ENCODE measurements around the gene PEX6.
"Not testable (repeated sequence)": the region's sequence is repeated elsewhere in the genome, so short reads cannot be mapped to it uniquely, and the experiment has no call there.

Gene PEX6

GRCh38 chr6:42947950-42948349 is 31.0 kb downstream of the PEX6 start:
- Histone ChIP-seq H3K27ac (ENCODE audit: low read length) (no peak overlapping the region), H3K36me3 (ENCODE audit: control insufficient read depth in 2 of 2, insufficient read depth in 2 of 2, low read length in 2 of 2) (peaks cover 0 to 4% of the 10 kb centered on the region in 2 donors), H3K4me3 (ENCODE audit: low read length in 2 of 2) (no peak overlapping the region), H3K4me1 (ENCODE audit: control insufficient read depth, insufficient read depth, low read length) (no peaks in the 10 kb centered on the region), H3K9me3 (ENCODE audit: control insufficient read depth in 2 of 2, low read length in 2 of 2) (no peaks in the 10 kb centered on the region), H3K9ac (ENCODE audit: low read length in 2 of 2) (no peak overlapping the region), H3K27me3 (ENCODE audit: control insufficient read depth in 1 of 2, insufficient read depth in 2 of 2, low read length in 2 of 2) (no peaks in the 10 kb centered on the region)

GRCh38 chr6:42942444-42942843 is 36.5 kb downstream of the PEX6 start:
- no peak overlapping the region for H3K27ac ChIP-seq (ENCODE audit: low read length)
- peaks cover 25 to 31% of the 10 kb centered on the region in 2 donors for H3K36me3 ChIP-seq (ENCODE audit: control insufficient read depth in 2 of 2, insufficient read depth in 2 of 2, low read length in 2 of 2)
- no peaks in the 10 kb centered on the region for H3K4me1 ChIP-seq (ENCODE audit: control insufficient read depth, insufficient read depth, low read length)
- no peaks in the 10 kb centered on the region for H3K9me3 ChIP-seq (ENCODE audit: control insufficient read depth in 2 of 2, low read length in 2 of 2)
- no peak overlapping the region for H3K4me3 ChIP-seq (ENCODE audit: low read length in 2 of 2)
- no peak overlapping the region for H3K9ac ChIP-seq (ENCODE audit: low read length in 2 of 2)
- no peaks in the 10 kb centered on the region for H3K27me3 ChIP-seq (ENCODE audit: control insufficient read depth in 1 of 2, insufficient read depth in 2 of 2, low read length in 2 of 2)

DNA sequence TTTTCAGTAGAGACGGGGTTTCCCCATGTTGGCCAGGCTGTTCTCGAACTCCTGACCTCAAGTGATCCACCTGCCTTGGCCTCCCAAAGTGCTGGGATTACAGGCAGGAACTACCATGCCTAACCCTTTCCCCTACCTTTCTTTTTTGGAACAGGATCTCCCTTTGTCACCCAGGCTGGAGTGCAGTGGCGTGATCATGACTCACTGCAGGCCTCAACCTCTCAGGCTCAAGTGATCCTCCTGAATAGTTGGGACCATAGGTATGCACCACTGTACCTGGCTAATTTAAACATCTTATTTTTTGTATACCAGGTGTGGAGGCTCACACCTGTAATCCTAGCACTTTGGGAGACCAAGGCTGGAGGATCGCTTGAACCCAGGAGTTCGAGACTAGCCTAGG is 37.6 kb downstream of the PEX6 start:
- not testable (repeated sequence) for H3K4me3 ChIP-seq (ENCODE audit: low read length in 2 of 2); H3K27ac ChIP-seq (ENCODE audit: low read length); H3K4me1 ChIP-seq (ENCODE audit: control insufficient read depth, insufficient read depth, low read length); H3K27me3 ChIP-seq (ENCODE audit: control insufficient read depth in 1 of 2, insufficient read depth in 2 of 2, low read length in 2 of 2); H3K9ac ChIP-seq (ENCODE audit: low read length in 2 of 2); H3K9me3 ChIP-seq (ENCODE audit: control insufficient read depth in 2 of 2, low read length in 2 of 2)
- peaks cover 34 to 35% of the 10 kb centered on the region in 2 donors for H3K36me3 ChIP-seq (ENCODE audit: control insufficient read depth in 2 of 2, insufficient read depth in 2 of 2, low read length in 2 of 2)

- Histone ChIP-seq H3K9ac (ENCODE audit: low read length in 2 of 2) (no peak overlapping the region), H3K27me3 (ENCODE audit: control insufficient read depth in 1 of 2, insufficient read depth in 2 of 2, low read length in 2 of 2) (no peaks in the 10 kb centered on the region), H3K9me3 (ENCODE audit: control insufficient read depth in 2 of 2, low read length in 2 of 2) (no peaks in the 10 kb centered on the region), H3K27ac (ENCODE audit: low read length) (no peak overlapping the region), H3K4me1 (ENCODE audit: control insufficient read depth, insufficient read depth, low read length) (no peaks in the 10 kb centered on the region), H3K36me3 (ENCODE audit: control insufficient read depth in 2 of 2, insufficient read depth in 2 of 2, low read length in 2 of 2) (peaks cover 40 to 42% of the 10 kb centered on the region in 2 donors), H3K4me3 (ENCODE audit: low read length in 2 of 2) (no peak overlapping the region)
Measured at GRCh38 chr6:42940493-42941045, 38.4 kb downstream of the PEX6 start.

DNA sequence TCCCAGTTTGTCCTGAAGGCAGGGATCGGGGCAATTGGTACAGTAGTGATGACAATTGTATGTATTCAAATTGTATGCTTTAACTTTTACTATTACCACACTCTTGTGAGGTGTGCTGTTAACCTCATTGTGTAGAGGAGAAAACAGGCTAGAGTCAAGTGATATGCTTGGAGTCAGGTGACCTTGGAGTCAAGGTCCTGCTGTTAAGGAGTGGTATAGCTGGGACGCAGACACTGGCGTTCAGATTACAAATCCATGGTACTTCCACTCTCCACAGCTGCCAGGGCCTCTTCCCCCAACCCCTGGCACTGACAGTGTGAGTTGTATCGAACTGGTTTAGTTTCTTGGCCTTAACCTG is 39.2 kb downstream of the PEX6 start:
- peaks cover 43 to 46% of the 10 kb centered on the region in 2 donors for H3K36me3 ChIP-seq (ENCODE audit: control insufficient read depth in 2 of 2, insufficient read depth in 2 of 2, low read length in 2 of 2)

DNA sequence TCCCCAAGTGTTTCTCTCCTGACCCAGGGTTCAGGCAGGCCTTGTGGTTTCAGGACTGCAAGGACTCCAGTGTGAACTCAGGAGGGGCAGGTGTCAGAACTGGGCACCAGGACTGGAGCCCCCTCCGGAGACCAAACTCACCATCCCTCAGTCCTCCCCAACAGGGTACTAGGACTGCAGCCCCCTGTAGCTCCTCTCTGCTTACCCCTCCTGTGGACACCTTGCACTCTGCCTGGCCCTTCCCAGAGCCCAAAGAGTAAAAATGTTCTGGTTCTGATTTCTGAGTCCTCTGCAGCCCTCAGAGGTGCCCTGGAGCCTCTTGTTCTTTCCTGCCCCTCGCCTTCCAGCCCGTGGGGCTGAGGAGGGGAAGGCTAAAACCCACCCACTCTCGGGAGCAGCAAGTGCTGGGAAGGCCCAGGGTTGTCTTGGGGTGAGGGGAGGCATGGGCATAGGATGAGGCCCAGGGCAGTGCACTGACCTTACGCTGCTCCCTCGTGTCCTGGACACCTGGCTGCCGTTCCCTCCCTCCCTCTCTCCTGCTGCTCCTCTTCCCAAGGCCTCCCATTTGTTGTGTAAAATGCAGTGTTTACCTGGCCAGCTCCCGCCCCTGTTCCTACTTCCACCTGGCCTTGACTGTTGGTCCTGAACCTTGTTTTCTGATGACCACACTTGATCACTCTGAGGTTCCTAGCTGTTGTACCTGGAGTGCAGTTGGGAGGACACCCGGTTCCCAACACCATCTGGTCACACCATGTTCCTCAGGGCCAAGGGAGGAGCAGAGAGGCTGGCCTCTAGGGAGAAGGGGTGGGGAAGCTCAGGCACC is 39.8 kb downstream of the PEX6 start:
- no peak overlapping the region for H3K9ac ChIP-seq (ENCODE audit: low read length in 2 of 2)
- no peak overlapping the region for H3K27ac ChIP-seq (ENCODE audit: low read length)
- no peak overlapping the region for H3K4me3 ChIP-seq (ENCODE audit: low read length in 2 of 2)
- H3K27me3 ChIP-seq (ENCODE audit: control insufficient read depth in 1 of 2, insufficient read depth in 2 of 2, low read length in 2 of 2) = no peaks in the 10 kb centered on the region
- H3K9me3 ChIP-seq (ENCODE audit: control insufficient read depth in 2 of 2, low read length in 2 of 2) = no peaks in the 10 kb centered on the region
- no peaks in the 10 kb centered on the region for H3K4me1 ChIP-seq (ENCODE audit: control insufficient read depth, insufficient read depth, low read length)
- H3K36me3 ChIP-seq (ENCODE audit: control insufficient read depth in 2 of 2, insufficient read depth in 2 of 2, low read length in 2 of 2) = peaks cover 46 to 49% of the 10 kb centered on the region in 2 donors

More for the DNA sequence above, 39.2 kb downstream of the PEX6 start:
- H3K9ac ChIP-seq (ENCODE audit: low read length in 2 of 2) = no peak overlapping the region
- no peaks in the 10 kb centered on the region for H3K27me3 ChIP-seq (ENCODE audit: control insufficient read depth in 1 of 2, insufficient read depth in 2 of 2, low read length in 2 of 2)
- H3K9me3 ChIP-seq (ENCODE audit: control insufficient read depth in 2 of 2, low read length in 2 of 2) = no peaks in the 10 kb centered on the region
- H3K27ac ChIP-seq (ENCODE audit: low read length) = no peak overlapping the region
- H3K4me3 ChIP-seq (ENCODE audit: low read length in 2 of 2) = no peak overlapping the region
- no peaks in the 10 kb centered on the region for H3K4me1 ChIP-seq (ENCODE audit: control insufficient read depth, insufficient read depth, low read length)

GRCh38 chr6:42938428-42938796 is 40.6 kb downstream of the PEX6 start:
- H3K36me3 ChIP-seq (ENCODE audit: control insufficient read depth in 2 of 2, insufficient read depth in 2 of 2, low read length in 2 of 2) = peaks cover 42 to 50% of the 10 kb centered on the region in 2 donors
- H3K9me3 ChIP-seq (ENCODE audit: control insufficient read depth in 2 of 2, low read length in 2 of 2) = no peaks in the 10 kb centered on the region
- no peaks in the 10 kb centered on the region for H3K4me1 ChIP-seq (ENCODE audit: control insufficient read depth, insufficient read depth, low read length)
- H3K27me3 ChIP-seq (ENCODE audit: control insufficient read depth in 1 of 2, insufficient read depth in 2 of 2, low read length in 2 of 2) = no peaks in the 10 kb centered on the region
- no peak overlapping the region for H3K9ac ChIP-seq (ENCODE audit: low read length in 2 of 2)
- no peak overlapping the region for H3K4me3 ChIP-seq (ENCODE audit: low read length in 2 of 2)
- H3K27ac ChIP-seq (ENCODE audit: low read length) = no peak overlapping the region

DNA sequence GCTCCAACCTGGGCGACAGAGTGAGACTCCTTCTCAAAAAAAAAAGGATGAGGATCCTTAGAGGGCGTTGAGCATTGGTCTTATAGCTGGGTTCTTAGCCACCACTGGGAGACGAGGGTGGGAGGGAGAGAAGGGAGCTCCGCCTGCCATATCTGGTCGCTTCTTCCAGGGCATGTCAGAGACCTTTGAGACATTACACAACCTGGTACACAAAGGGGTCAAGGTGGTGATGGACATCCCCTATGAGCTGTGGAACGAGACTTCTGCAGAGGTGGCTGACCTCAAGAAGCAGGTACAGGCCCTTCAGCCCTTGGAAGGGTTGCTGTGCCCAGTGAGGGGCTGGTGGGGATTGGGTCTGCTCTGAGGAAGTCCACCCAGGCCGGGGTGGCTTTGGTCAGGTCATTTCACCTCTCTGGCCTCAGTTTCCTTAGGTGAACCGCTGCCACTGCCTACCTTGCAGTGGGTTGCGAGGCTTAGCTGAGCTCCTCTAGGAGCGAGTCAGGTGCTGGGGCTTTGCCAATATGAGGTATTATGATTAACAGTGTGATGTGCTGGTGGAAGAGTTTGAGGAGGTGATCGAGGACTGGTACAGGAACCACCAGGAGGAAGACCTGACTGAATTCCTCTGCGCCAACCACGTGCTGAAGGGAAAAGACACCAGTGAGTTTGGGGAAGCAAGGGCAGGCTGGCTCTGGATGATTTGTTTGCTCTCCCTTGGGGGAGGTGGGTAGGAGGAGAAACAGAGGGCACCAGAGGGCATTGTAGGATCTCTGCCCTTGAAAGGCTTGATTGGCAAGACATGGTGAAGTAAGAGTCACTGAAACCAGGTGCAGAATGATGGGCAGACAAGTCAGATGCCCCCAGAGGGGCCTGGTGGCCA is 41.2 kb downstream of the PEX6 start:
- H3K4me3 ChIP-seq (ENCODE audit: low read length in 2 of 2) = no peak overlapping the region
- H3K27ac ChIP-seq (ENCODE audit: low read length) = no peak overlapping the region
- H3K36me3 ChIP-seq (ENCODE audit: control insufficient read depth in 2 of 2, insufficient read depth in 2 of 2, low read length in 2 of 2) = peaks cover 43 to 50% of the 10 kb centered on the region in 2 donors
- H3K9me3 ChIP-seq (ENCODE audit: control insufficient read depth in 2 of 2, low read length in 2 of 2) = no peaks in the 10 kb centered on the region
- H3K27me3 ChIP-seq (ENCODE audit: control insufficient read depth in 1 of 2, insufficient read depth in 2 of 2, low read length in 2 of 2) = no peaks in the 10 kb centered on the region
- no peaks in the 10 kb centered on the region for H3K4me1 ChIP-seq (ENCODE audit: control insufficient read depth, insufficient read depth, low read length)
- H3K9ac ChIP-seq (ENCODE audit: low read length in 2 of 2) = no peak overlapping the region

GRCh38 chr6:42936398-42936797 is 42.6 kb downstream of the PEX6 start:
- Histone ChIP-seq H3K36me3 (ENCODE audit: control insufficient read depth in 2 of 2, insufficient read depth in 2 of 2, low read length in 2 of 2) (peaks cover 44 to 50% of the 10 kb centered on the region in 2 donors), H3K4me3 (ENCODE audit: low read length in 2 of 2) (no peak overlapping the region), H3K4me1 (ENCODE audit: control insufficient read depth, insufficient read depth, low read length) (peaks cover 8% of the 10 kb centered on the region), H3K9ac (ENCODE audit: low read length in 2 of 2) (no peak overlapping the region), H3K9me3 (ENCODE audit: control insufficient read depth in 2 of 2, low read length in 2 of 2) (no peaks in the 10 kb centered on the region), H3K27ac (ENCODE audit: low read length) (no peak overlapping the region), H3K27me3 (ENCODE audit: control insufficient read depth in 1 of 2, insufficient read depth in 2 of 2, low read length in 2 of 2) (no peaks in the 10 kb centered on the region)

DNA sequence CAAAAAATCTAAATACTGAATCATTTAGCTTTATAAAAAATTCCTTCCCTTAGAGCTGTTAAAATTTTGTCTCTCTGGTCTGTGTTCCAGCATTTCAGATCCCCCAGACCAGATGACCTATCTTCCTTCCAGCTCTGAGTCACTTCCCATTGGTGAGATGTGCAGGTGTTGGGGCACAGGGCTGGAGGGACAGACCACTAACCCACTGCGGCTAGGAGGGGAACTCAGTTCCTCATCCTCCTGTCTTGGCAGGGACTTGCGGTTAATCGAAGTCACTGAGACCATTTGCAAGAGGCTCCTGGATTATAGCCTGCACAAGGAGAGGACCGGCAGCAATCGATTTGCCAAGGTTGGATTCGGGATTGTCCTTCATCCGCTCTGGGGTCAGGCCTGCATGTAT is 43.7 kb downstream of the PEX6 start:
- Histone ChIP-seq H3K9me3 (ENCODE audit: control insufficient read depth in 2 of 2, low read length in 2 of 2) (no peaks in the 10 kb centered on the region), H3K9ac (ENCODE audit: low read length in 2 of 2) (peak overlapping the region in 1 of 2 donors; percentile 13), H3K27me3 (ENCODE audit: control insufficient read depth in 1 of 2, insufficient read depth in 2 of 2, low read length in 2 of 2) (no peaks in the 10 kb centered on the region), H3K27ac (ENCODE audit: low read length) (no peak overlapping the region), H3K4me1 (ENCODE audit: control insufficient read depth, insufficient read depth, low read length) (peaks cover 16% of the 10 kb centered on the region), H3K4me3 (ENCODE audit: low read length in 2 of 2) (no peak overlapping the region), H3K36me3 (ENCODE audit: control insufficient read depth in 2 of 2, insufficient read depth in 2 of 2, low read length in 2 of 2) (peaks cover 39 to 44% of the 10 kb centered on the region in 2 donors)

All from stomach smooth muscle (tissue), 2 donors.